HG02970 (cell line): Measurements from ENCODE around the gene MAP2K7.
A peak's percentile ranks its signal among the peaks of the same experiment; 100 is the strongest.
"Not testable (repeated sequence)": the region's sequence is repeated elsewhere in the genome, so short reads cannot be mapped to it uniquely, and the experiment has no call there.

Experiments used
- ATAC-seq: cut with Tn5 transposase; IDR thresholded peaks from one replicate; pipeline ENCODE4 v1.9.1; 2021; ENCODE audit warnings: mild to moderate bottlenecking, moderate library complexity, moderate number of reproducible peaks; ENCODE audit not compliant: unreplicated experiment, low FRiP score

Gene MAP2K7

GRCh38 chr19:7918062-7918614, 14.5 kb downstream of the MAP2K7 start:
- not testable (repeated sequence) for ATAC-seq

GRCh38 chr19:7918615-7919421, 15.1 kb downstream of the MAP2K7 start:
- ATAC-seq = no peak

- peak; percentile 69 for ATAC-seq
Observed at GRCh38 chr19:7919610-7920518, 16.2 kb downstream of the MAP2K7 start, which contains the start of gene SNAPC2. SNAPC2 (plus strand) TSS chr19:7920338; CDS start chr19:7920367, 29 bp downstream.

- peak; percentile 44 for ATAC-seq
Observed at GRCh38 chr19:7920519-7921301, 17.0 kb downstream of the MAP2K7 start.

GRCh38 chr19:7921302-7921966, 17.8 kb downstream of the MAP2K7 start:
- no peak for ATAC-seq

GRCh38 chr19:7921967-7922835, 18.5 kb downstream of the MAP2K7 start:
- ATAC-seq = no peak

- ATAC-seq = no peak
Observed at GRCh38 chr19:7922836-7923195, 19.1 kb downstream of the MAP2K7 start.

GRCh38 chr19:7923295-7924191, 19.9 kb downstream of the MAP2K7 start:
- no peak for ATAC-seq

- ATAC-seq = no peak
Observed at GRCh38 chr19:7924241-7924640, 20.6 kb downstream of the MAP2K7 start.

- no peak for ATAC-seq
Observed at GRCh38 chr19:7924651-7925170, 21.0 kb downstream of the MAP2K7 start.

GRCh38 chr19:7925171-7925851, 21.6 kb downstream of the MAP2K7 start:
- ATAC-seq = no peak

- ATAC-seq = no peak
Observed at GRCh38 chr19:7926021-7926726, 22.5 kb downstream of the MAP2K7 start, which contains the start of gene CTXN1. CTXN1 (minus strand) TSS chr19:7926135; CDS start chr19:7925538, 597 bp downstream.

- no peak for ATAC-seq
Observed at GRCh38 chr19:7926727-7927604, 23.3 kb downstream of the MAP2K7 start.

GRCh38 chr19:7927605-7928333, 24.1 kb downstream of the MAP2K7 start:
- ATAC-seq = no peak

GRCh38 chr19:7928334-7928706, 24.6 kb downstream of the MAP2K7 start:
- no peak for ATAC-seq
